Smooth muscle cell (in vitro differentiated cells): ENCODE results near the gene APOBEC3B. TPM values are rescaled to one million over a fixed set of nuclear protein-coding genes. Genes with fewer than 3 reads are reported as not detected.

Experiments used
- DNase-seq: peaks from one replicate; lab custom pipeline; 2025; ENCODE audit not compliant: unreplicated experiment; lab: John Stamatoyannopoulos, UW
- H2AFZ ChIP-seq: fragments of 200-600 bp; sonication (generic); 2 replicates; pipeline ENCODE4 v1.6.0; 2016; ENCODE audit warnings: antibody characterized with exemption, low read depth, mild to moderate bottlenecking
- H3F3A ChIP-seq: fragments of 200-600 bp; sonication (generic); 2 replicates; pipeline ENCODE4 v1.6.0; 2017; ENCODE audit warnings: antibody characterized with exemption, low read depth
- H3K27ac ChIP-seq: fragments of 200-600 bp; sonication (generic); 2 replicates; pipeline ENCODE4 v1.5.1; 2016; ENCODE audit warnings: low read depth, mild to moderate bottlenecking
- H3K27me3 ChIP-seq: fragments of 200-600 bp; sonication (generic); 2 replicates; pipeline ENCODE4 v1.6.1; 2016; ENCODE audit warnings: low read depth, mild to moderate bottlenecking
- H3K36me3 ChIP-seq: fragments of 200-600 bp; sonication (generic); 2 replicates; pipeline ENCODE4 v1.5.1; 2016; ENCODE audit warnings: low read depth
- H3K4me1 ChIP-seq: fragments of 200-600 bp; sonication (generic); 2 replicates; pipeline ENCODE4 v1.5.1; 2016; ENCODE audit warnings: low read depth
- H3K4me2 ChIP-seq: fragments of 200-600 bp; sonication (generic); 2 replicates; pipeline ENCODE4 v1.6.0; 2016; ENCODE audit warnings: mild to moderate bottlenecking
- H3K4me3 ChIP-seq: fragments of 200-600 bp; sonication (generic); 2 replicates; pipeline ENCODE4 v1.5.1; 2016; ENCODE audit warnings: mild to moderate bottlenecking
- H3K79me2 ChIP-seq: fragments of 200-600 bp; sonication (generic); 2 replicates; pipeline ENCODE4 v1.6.0; 2016; ENCODE audit warnings: low read depth, mild to moderate bottlenecking
- H3K9ac ChIP-seq: fragments of 200-600 bp; sonication (generic); 2 replicates; pipeline ENCODE4 v1.6.0; 2016; ENCODE audit warnings: low read depth
- H3K9me3 ChIP-seq: fragments of 200-600 bp; sonication (generic); replicated peaks from 2 replicates; pipeline ENCODE4 v1.5.1; 2016; ENCODE audit warnings: low read depth
- H4K20me1 ChIP-seq: fragments of 200-600 bp; sonication (generic); 2 replicates; pipeline ENCODE4 v1.6.0; 2016; ENCODE audit warnings: low read depth
- WGBS: methylation state at CpG from one replicate; pipeline ENCODE4 v1.1.7; 2016; ENCODE audit warnings: low lambda C conversion rate; 5-methylcytosine and 5-hydroxymethylcytosine counted together
- polyA plus RNA-seq: library from polyadenylated mRNA; unstranded; fragments of >200 nt; fragmentation: Nextera tagmentation; extraction: Ambion mirVana; gene quantifications from 2 replicates; pipeline ENCODE4 v1.2.1, GENCODE V29; 2016
- total RNA-seq: library from RNA; depleted of rRNA; stranded (reverse); fragments of >200 nt; gene quantifications from 2 replicates; pipeline ENCODE4 v1.2.3, GENCODE V29; 2014
- TF ChIP-seq, protein P1 (sequence below): fragments of 200-600 bp; sonication (generic); IDR thresholded peaks from 2 replicates; pipeline ENCODE4 v1.5.1; 2017; ENCODE audit warnings: borderline replicate concordance, mild to moderate bottlenecking, antibody characterized with exemption; ENCODE audit not compliant: insufficient read depth, poor library complexity, severe bottlenecking

The APOBEC3B gene
- total and polyA plus RNA-seq, 2 experiments from 2014 or later, result 0.58 to 5.6 TPM

DNA sequence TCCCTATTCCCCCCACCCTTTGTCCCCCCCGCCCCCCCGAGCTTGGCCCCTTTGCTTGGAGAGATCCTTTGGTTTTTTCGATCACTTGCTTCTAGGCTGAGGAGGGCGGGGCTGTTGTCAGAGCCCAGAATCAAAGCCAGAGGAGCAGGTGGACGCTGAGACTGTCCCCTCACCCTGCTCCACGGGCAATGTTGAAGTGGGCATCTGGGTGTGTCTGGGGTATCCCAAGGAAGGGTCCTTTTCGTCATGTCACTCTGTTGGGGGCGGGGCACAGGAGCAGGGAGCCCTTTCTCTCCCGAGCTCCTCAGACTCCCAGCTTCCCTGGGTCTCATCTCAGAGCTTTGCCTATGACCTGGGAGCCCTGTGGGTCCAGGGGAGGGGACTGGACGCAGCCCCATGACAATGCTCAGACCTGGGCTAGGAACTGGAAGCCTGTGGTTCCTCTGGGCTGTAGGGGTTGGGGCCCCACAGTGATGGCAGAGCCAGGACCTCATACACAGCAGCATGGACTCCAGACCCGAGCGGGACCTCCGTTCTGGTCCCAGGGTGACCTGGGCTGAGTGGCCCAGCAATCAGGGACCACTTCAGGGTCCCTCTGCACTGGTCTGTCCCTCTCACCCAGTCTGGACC is 27.6 kb upstream of the APOBEC3B start:
- Histone ChIP-seq H3K36me3 (no peaks in the 10 kb centered on the region), H2AFZ (no peak overlapping the region), H3K4me2 (no peak overlapping the region), H3K9ac (no peak overlapping the region), H3F3A (no peaks in the 10 kb centered on the region), H4K20me1 (no peaks in the 10 kb centered on the region), H3K27ac (no peak overlapping the region), H3K27me3 (peaks cover 21% of the 10 kb centered on the region), H3K9me3 (no peaks in the 10 kb centered on the region), H3K4me3 (no peak overlapping the region), H3K79me2 (no peaks in the 10 kb centered on the region), H3K4me1 (no peaks in the 10 kb centered on the region)
- 85% methylated on average over 13 of the region's 13 CpGs for WGBS
- TF ChIP-seq, protein P1, sequence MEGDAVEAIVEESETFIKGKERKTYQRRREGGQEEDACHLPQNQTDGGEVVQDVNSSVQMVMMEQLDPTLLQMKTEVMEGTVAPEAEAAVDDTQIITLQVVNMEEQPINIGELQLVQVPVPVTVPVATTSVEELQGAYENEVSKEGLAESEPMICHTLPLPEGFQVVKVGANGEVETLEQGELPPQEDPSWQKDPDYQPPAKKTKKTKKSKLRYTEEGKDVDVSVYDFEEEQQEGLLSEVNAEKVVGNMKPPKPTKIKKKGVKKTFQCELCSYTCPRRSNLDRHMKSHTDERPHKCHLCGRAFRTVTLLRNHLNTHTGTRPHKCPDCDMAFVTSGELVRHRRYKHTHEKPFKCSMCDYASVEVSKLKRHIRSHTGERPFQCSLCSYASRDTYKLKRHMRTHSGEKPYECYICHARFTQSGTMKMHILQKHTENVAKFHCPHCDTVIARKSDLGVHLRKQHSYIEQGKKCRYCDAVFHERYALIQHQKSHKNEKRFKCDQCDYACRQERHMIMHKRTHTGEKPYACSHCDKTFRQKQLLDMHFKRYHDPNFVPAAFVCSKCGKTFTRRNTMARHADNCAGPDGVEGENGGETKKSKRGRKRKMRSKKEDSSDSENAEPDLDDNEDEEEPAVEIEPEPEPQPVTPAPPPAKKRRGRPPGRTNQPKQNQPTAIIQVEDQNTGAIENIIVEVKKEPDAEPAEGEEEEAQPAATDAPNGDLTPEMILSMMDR, result no peak
- no peak for DNase-seq

DNA sequence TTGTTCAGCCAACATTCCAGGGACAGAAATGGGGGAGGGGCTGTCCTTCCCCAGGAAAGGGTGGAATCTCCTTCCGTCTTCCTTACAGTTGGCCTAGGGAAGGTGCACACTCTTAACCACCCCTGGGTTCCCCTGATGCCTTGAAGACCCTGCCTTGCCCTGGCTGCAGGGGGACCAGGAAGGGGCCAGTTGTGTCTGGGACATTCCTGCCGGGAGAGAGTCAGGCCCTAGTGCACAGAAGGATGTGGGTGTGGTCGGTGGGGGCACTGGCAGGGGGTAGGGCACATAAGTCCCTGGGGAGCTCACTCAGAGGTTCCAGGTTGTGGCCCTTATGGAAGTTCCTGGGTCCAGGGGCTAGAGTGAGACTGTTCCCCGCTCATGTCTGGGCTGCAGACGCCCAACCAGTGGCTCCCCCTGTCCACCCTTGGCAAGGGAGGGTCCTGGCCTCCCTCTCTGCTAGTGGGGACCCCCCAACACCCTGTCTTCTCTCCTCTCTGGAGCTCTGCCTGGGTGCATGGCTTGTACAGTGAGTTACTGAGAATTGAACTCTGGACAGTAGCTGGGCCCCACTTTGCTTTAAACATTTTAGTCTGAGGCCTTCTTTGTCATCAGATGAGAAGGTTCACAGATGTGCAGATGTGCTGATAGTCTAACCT is 26.8 kb upstream of the APOBEC3B start:
- no peaks in the 10 kb centered on the region for H3K36me3 ChIP-seq
- 81% methylated on average over 5 of the region's 5 CpGs for WGBS

DNA sequence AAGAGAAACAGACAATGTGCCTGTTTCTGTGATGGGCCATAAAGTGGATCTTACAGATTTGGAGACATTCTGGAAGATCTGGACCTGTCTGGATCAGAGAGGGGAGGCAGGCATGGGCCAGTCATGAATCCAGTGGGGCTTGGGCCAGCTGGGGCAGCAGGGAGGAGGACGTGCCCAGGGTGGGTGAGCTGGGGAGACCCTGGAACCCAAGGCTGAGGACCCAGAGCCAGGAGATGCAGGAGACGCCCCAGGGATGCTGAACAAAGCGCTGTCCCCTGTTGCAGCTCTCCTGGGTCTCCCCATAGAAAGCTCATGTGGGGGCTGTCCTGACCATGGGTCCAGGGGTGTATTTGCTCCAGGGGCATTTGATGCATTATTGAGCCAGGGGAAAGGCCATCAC is 26.2 kb upstream of the APOBEC3B start:
- no peaks in the 10 kb centered on the region for H3F3A ChIP-seq
- H4K20me1 ChIP-seq, result no peaks in the 10 kb centered on the region
- no peak overlapping the region for H2AFZ ChIP-seq
- H3K27me3 ChIP-seq, result peaks cover 21% of the 10 kb centered on the region
- DNase-seq, result no peak
- H3K27ac ChIP-seq, result no peak overlapping the region
- TF ChIP-seq, protein P1, result no peak
- WGBS, result 91% methylated on average over 3 of the region's 3 CpGs
- H3K9ac ChIP-seq, result no peak overlapping the region
- no peaks in the 10 kb centered on the region for H3K79me2 ChIP-seq
- H3K36me3 ChIP-seq, result no peaks in the 10 kb centered on the region
- H3K4me1 ChIP-seq, result no peaks in the 10 kb centered on the region
- H3K4me2 ChIP-seq, result no peak overlapping the region
- no peak overlapping the region for H3K4me3 ChIP-seq
- no peaks in the 10 kb centered on the region for H3K9me3 ChIP-seq

More for the DNA sequence above, 26.8 kb upstream of the APOBEC3B start:
- Histone ChIP-seq H3K9me3 (no peaks in the 10 kb centered on the region), H2AFZ (no peak overlapping the region), H3K4me3 (no peak overlapping the region), H3K4me2 (no peak overlapping the region), H3K9ac (no peak overlapping the region), H4K20me1 (no peaks in the 10 kb centered on the region), H3K4me1 (no peaks in the 10 kb centered on the region), H3F3A (no peaks in the 10 kb centered on the region), H3K79me2 (no peaks in the 10 kb centered on the region), H3K27ac (no peak overlapping the region), H3K27me3 (peaks cover 21% of the 10 kb centered on the region)
- TF ChIP-seq, protein P1, result no peak
- DNase-seq, result no peak

DNA sequence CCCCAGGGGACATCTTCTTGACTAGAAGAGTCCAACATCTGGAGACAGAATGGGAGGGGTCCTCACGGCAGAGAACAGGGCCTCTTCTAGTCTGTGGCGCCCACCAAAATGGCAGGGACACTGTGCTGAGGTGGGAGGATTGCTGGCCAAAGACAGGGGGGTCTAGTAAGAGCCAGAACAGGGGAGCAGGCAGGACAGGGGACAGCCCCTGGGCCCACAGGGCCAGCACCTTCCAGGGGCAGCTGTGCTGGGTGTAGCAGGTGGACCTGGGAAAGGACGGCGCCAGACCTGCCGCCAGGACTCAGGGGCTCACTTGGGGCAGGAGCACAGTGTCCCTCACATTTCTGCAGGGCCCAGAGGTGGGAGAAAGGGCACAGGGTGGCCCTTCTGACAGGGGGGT is 25.6 kb upstream of the APOBEC3B start:
- no peak overlapping the region for H3K4me3 ChIP-seq
- H3K4me1 ChIP-seq, result no peaks in the 10 kb centered on the region
- 92% methylated on average over 5 of the region's 5 CpGs for WGBS
- DNase-seq, result no peak
- H3K4me2 ChIP-seq, result no peak overlapping the region
- TF ChIP-seq, protein P1, result no peak
- H3K27ac ChIP-seq, result no peak overlapping the region
- no peak overlapping the region for H2AFZ ChIP-seq
- no peaks in the 10 kb centered on the region for H3K36me3 ChIP-seq
- H4K20me1 ChIP-seq, result no peaks in the 10 kb centered on the region
- no peaks in the 10 kb centered on the region for H3F3A ChIP-seq
- no peaks in the 10 kb centered on the region for H3K79me2 ChIP-seq
- no peaks in the 10 kb centered on the region for H3K9me3 ChIP-seq
- peaks cover 21% of the 10 kb centered on the region for H3K27me3 ChIP-seq
- H3K9ac ChIP-seq, result no peak overlapping the region
